CMK (cell line): ENCODE measurements around the gene IL27RA.
A peak's percentile ranks its signal among the peaks of the same experiment; 100 is the strongest.

ENCODE experiments used
- DNase-seq: peaks from one replicate; pipeline ENCODE4 v3.0.0-alpha.2; 2010; ENCODE audit warnings: low read depth

Gene IL27RA

GRCh38 chr19:14059652-14060155 lies 28.1 kb downstream of the IL27RA start:
- no peak for DNase-seq

GRCh38 chr19:14061081-14061749 lies 29.7 kb downstream of the IL27RA start:
- DNase-seq, result no peak

DNA sequence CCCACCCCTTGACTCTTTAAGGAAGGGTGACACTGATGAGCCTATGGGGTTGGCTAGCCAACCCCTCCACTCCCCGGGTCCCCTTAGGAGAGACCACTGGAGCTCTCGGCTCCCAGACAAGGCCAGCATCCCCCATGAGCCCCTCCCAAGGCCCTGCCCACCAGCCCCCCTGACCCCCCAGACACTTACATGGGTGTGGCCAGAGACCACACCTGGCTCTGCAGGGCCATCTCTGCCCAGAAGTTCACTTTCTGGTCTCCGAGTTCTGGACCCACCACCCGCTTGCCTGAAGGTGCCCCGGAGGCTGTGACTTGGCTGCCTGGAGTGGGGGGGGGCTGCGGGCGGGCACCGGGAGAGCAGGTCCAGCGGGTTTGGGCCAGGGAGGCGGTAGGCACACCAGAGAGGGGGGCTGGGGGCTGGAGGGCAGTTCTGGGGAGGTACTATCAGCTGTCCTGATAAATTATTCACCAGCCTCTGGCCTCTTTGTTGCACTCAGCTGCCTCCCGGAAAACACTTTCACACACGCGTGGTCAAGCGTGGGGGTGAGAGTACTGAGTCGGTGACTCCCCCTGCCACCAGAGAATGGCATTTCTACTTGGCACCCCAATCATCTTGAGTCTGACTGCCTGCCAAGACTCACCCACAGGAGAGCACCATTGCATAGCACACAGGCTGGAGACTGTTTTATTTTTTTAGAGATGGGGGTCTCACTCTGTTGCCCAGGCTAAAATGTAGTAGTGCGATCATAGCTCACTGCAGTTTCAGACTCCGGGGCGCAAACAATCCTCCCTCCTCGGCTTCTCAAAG lies 30.4 kb downstream of the IL27RA start, which contains the start of gene PALM3:
TSS of gene PALM3 (minus strand) at position 326 of the 807 bp plus-strand sequence. CDS start at position 230, 96 bp downstream.
- no peak for DNase-seq

DNA sequence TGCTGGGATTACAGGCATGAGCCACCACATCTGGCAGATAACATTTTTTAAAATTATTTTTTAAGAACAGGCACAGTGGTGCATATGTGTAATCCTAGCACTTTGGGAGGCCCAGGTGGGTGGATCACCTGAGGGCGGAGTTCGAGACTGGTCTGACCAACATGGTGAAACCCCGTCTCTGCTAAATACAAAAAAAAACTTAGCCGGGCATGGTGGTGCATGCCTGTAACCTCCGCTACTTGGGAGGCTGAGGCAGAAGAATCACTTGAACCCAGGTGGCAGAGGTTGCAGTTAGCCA lies 30.9 kb downstream of the IL27RA start:
- DNase-seq, result no peak

DNA sequence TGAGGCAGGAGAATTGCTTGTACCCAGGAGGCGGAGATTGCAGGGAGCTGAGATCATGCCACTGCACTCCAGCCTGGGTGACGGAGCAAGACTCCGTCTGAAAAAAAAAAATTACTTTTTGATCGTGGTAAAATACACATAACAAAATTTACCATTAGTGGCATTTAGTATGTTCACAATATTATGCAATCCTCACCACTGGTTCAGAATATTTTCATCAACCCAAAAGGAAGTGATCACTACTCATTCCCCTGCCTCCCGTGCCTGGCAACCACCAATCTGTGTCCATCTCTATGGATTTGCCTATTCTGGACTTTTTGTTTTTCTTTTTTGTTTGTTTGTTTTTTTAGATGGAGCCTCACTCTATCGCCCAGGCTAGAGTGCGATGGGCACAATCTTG lies 31.5 kb downstream of the IL27RA start:
- DNase-seq, result no peak

DNA sequence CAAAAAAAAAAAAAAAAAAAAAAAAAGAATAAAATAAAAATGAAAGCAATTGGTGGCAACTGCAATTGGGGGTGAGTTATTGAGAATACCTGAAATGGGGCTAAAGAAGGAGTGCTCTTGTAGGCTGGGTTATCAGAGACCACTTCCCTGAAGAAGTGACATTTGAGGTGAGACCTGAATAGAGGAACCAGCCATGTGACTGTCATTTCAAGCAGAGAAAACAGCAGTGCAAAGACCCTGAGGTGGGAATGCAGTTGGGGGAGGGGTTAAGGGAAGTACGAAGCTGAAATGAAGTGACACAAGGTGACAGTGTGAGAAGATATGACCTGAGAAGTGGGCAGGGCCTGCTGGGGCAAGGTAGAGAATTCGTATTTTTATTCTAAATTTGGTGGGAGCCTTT lies 34.6 kb downstream of the IL27RA start:
- DNase-seq, result no peak

DNA sequence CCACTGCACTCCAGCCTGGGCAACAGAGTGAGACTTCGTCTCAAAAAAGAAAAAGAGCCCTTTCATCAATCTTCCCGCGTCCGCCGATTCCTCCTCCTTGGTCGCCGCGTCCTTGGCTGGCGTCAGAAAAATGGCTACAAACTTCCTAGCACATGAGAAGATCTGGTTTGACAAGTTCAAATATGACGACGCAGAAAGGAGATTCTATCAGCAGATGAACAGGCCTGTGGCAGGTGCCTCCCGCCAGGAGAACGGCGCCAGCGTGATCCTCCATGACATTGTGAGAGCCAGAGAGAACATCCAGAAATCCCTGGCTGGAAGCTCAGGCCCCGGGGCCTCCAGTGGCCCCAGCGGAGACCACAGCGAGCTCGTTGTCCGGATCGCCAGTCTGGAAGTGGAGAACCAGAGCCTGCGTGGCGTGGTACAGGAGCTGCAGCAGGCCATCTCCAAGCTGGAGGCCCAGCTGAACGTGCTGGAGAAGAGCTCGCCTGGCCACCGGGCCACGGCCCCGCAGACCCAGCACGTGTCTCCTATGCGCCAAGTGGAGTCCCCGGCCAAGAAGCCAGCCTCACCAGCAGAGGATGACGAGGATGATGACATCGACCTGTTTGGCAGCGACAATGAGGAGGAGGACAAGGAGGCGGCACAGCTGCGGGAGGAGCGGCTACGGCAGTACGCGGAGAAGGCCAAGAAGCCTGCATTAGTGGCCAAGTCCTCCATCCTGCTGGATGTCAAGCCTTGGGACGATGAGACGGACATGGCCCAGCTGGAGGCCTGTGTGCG lies 38.9 kb downstream of the IL27RA start:
- DNase-seq, result no peak

- DNase-seq, result no peak
These were observed 41.1 kb downstream of the IL27RA start, which contains the start of gene MISP3 for GRCh38 chr19:14072535-14073260. Gene MISP3 (plus strand): TSS chr19:14072786. CDS start chr19:14073310, 524 bp downstream.

- DNase-seq, result no peak
These were observed 41.8 kb downstream of the IL27RA start for GRCh38 chr19:14073261-14073924.

- DNase-seq, result no peak
These were observed 42.6 kb downstream of the IL27RA start for GRCh38 chr19:14073925-14074838.

DNA sequence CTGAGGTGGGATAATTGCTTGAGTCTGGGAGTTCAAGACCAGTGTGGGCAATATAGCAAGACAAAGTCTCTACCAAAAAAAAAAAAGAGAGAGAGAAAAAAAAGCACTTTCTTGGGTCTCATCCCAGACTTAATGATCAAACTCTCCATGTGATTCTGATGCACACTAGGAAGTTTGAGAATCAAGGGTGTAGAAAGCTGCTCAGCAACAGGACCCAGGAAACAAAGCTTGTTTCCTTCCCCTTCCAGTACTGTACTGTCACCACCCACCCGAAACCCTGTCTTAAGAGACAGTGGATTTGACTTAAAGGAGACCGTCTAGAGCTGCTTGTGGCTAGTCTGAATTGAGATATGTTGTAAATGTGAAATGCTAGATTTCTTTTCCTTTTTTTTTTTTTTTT lies 46.8 kb downstream of the IL27RA start:
- DNase-seq, result no peak

DNA sequence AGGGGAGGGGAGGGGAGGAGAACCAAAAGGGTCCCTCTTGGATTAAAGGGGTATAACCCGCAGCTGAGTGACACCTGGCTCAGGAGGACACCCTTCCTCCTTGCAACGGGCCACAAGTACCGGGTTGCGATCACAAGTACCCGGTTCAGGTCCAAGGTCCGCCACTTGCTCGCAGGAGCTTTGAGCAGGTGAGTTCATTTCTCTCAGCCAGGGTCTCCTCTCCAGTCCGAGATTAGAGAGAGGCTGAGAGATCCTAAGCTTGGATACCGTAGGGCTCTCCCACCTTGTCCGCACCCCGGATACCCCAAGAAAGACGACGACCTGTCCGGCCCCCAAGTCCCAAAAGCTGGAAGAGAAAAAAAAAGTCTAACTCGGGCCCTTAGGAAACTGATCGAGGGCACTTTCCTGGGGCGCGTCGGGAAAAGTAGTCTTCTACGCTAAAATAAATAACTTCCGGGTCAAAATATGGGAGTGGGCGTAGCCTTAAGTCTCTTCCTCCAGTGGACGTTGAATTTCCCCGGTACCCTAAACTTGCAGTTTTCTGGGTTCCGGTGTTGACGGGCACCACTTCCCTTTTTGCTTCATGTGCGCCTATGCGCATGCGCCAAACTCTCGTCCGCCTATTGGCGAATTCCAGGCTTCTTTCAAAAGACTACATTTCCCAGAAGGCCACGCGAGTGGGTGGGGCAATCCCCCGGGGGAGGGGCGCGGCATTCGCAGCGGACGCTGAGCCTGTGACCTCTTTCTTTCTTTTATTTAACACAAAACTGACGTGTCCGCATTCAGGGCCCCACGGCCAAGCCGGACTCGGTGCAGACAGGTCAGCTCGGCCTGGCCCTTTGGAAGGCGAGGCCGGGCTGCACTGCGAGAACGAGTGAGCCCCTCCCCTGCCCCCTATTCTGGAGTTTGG lies 49.6 kb downstream of the IL27RA start:
- DNase-seq, result peak; percentile 97

DNA sequence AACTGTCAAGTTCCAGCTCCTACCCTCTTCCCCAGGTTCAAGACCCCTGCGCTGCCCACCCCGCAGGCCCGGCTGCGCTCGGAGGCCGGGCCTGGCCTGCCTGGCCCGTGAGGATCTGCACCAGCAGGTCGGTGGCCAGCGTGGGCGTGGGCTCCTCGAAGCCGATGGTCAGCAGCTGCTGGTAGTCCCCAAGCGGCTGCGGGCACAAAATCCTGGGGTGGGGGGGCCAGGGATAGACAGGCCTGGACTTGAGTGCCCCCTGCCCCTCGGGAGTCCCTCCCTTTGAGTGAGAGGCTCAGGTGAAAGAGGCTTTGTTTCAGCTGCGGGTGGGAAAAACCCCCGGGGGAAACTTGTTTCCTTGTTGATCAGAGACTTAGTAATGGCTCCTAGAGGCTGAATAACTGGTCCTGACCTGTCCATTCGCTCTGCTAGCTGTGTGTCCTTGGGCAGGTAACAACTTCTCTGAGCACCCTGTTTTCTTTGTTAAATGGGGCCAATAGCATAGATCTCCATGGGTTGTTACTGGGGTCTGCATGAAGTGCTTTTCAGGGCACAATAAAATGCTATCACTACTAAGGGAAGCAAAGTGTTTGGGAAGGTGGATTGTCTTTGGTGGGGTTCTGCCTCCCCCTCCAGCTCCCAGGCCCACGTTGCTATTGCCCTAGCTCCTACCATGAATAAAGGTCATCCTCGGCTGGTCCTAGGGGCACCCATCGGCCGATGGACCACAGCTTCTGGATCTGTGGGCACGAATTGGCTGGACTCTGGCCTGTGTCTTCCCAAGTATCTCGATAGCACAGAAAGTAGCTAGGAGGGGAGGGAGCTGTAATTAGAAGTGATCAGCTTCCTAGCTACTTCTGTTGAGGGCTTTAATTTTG lies 50.5 kb downstream of the IL27RA start:
- no peak for DNase-seq

- DNase-seq, result no peak
These were observed 51.1 kb downstream of the IL27RA start for GRCh38 chr19:14082675-14082960.

DNA sequence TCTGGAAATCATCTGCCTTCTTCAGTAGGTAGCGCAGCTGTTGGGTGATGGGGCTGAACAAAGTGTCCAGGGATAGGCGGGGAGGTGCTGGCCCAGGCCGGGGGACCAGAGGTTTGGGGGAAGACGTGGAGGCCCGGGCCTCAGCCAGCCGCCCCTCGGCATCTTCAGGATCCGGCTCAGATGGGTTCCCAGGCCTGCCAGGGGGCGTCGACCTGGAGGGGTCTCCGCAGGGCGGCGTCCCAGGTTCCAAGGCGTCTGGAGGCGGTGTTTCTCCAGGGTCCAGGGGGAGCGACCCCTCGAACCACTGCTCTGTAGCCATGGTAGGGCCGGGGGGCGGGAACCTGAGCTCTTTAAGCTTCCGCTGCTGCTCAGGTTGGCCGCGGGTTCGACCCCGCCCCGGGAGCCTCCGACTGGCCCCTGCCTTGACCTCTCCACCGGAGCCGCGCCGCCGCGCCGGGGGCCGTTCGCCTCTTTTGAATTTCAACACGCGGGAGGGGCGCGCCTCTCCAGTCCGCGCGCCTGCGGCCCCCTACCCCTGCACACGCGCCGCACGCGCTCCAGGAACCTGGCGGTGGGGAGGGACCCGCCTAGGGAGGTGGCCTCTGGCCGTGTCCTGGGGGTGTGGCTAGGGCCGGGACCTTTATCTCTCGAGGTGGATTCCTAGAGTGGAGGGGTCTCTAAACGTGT lies 53.9 kb downstream of the IL27RA start, which contains the start of gene C19orf67:
TSS of gene C19orf67 (minus strand) at position 475 of the 687 bp plus-strand sequence. CDS start at position 319, 156 bp downstream.
- DNase-seq, result no peak

DNA sequence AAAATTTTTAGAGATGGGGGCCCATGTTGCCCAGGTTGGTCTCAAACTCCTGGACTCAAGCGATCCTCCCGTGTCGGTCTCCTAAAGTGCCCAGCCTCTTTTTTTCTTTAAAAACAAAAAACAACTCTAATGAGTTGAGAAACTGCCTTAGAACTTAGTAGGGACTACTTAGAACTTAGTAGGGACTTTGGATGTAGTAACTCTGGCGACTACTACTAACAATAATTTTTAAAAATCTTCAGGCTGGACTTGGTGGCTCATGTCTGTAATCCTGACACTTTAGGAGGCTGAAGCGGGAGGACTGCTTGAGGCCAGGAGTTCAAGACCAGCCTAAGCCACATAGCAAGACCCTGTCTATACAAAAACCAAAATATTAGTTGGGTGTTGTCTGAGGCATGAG lies 54.5 kb downstream of the IL27RA start:
- DNase-seq, result no peak

DNA sequence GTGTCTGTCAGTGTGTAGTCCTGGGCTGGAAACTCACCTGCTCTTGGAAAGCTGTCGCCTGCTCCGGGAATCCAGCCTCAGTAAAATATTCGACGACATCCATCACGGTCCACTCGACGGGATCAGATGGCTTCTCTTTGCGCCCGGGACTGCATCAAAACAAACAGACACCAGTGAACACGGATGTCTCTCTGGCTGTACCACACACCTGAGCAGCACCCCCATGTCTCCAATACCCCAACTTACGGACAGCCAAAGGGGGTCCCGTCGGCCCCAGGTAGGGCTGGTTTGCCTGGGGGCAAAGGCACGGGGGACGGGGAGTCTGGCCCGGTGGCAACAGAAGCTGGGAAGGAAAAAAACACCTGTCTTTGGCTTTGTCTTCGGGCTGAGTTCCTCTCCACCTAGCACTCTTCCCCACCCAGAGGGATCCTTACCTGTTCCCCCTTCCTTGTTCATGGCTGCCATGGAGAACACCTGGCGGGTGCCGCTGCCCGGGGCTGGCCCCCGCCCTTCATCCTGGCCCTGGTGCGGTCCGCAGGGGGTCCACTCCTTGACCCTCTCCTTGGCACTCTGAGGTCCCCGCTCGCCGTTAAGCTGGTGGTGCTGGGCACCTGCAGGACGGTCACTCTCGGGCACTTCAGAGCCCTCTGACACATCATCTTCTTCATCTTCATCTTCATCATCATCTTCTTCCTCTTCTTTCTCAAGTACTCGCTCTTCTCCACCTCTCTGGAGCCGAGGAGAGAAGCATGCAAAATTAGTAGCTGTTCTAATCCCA lies 57.3 kb downstream of the IL27RA start:
- no peak for DNase-seq
